Caco-2 (cell line): ENCODE data around the gene MICAL3. TPM values are rescaled to one million over a fixed set of nuclear protein-coding genes. Genes with fewer than 3 reads are reported as not detected.

ENCODE experiments used
- BruUV-seq: library from RNA; stranded (reverse); fragments of 400-500 nt; replicated peaks from 2 replicates; lab custom pipeline; 2021; lab: Mats Ljungman, UMichigan
- CTCF ChIA-PET: fragments of 300-600 bp; sonication (Branson Sonifier 250); formaldehyde crosslinking; loops from one replicate; lab custom pipeline; 2022; ENCODE audit warnings: antibody characterized with exemption; lab: Charles Lee
- POLR2A ChIA-PET: fragments of 300-600 bp; sonication (Branson Sonifier 250); formaldehyde crosslinking; loops from one replicate; lab custom pipeline; 2022; ENCODE audit warnings: antibody characterized with exemption; lab: Charles Lee
- DNase-seq, 2 experiments: peaks; one replicate each; pipeline versions ENCODE4 v3.0.0 to v3.0.0-alpha.2; 2020 to 2022
- H3K27me3 ChIP-seq: replicated peaks from 2 replicates; pipeline ENCODE4 v1.6.0; 2011; ENCODE audit warnings: low read length; ENCODE audit not compliant: control insufficient read depth, insufficient read depth
- H3K36me3 ChIP-seq: 2 replicates; pipeline ENCODE4 v1.5.1; 2011; ENCODE audit warnings: low read length; ENCODE audit not compliant: control insufficient read depth, insufficient read depth
- H3K4me1 ChIP-seq: fragments of 250-450 bp; sonication (Bioruptor Pico); 2 replicates; pipeline ENCODE4 v1.5.1; 2020; ENCODE audit warnings: mild to moderate bottlenecking
- H3K4me3 ChIP-seq: 2 replicates; pipeline ENCODE4 v1.5.1; 2011; ENCODE audit warnings: low read depth, mild to moderate bottlenecking, control low read depth, low read length
- H3K9me3 ChIP-seq: fragments of 250-450 bp; sonication (Bioruptor Pico); 2 replicates; pipeline ENCODE4 v1.5.1; 2020; ENCODE audit warnings: mild to moderate bottlenecking, moderate library complexity
- H3K27ac Mint-ChIP-seq: one replicate; pipeline ENCODE4 v1.8.0; 2022; ENCODE audit warnings: mixed read lengths; ENCODE audit not compliant: unreplicated experiment
- H3K27me3 Mint-ChIP-seq: one replicate; pipeline ENCODE4 v1.8.0; 2022; ENCODE audit warnings: mixed read lengths; ENCODE audit not compliant: insufficient read depth, unreplicated experiment
- H3K36me3 Mint-ChIP-seq: one replicate; pipeline ENCODE4 v1.8.0; 2022; ENCODE audit warnings: mild to moderate bottlenecking, mixed read lengths; ENCODE audit not compliant: insufficient read depth, unreplicated experiment
- H3K4me1 Mint-ChIP-seq: one replicate; pipeline ENCODE4 v1.8.0; 2022; ENCODE audit warnings: low read depth, mixed read lengths; ENCODE audit not compliant: unreplicated experiment
- H3K4me3 Mint-ChIP-seq: one replicate; pipeline ENCODE4 v1.8.0; 2022; ENCODE audit warnings: mild to moderate bottlenecking, moderate library complexity, mixed read lengths; ENCODE audit not compliant: unreplicated experiment
- H3K9me3 Mint-ChIP-seq: one replicate; pipeline ENCODE4 v1.8.0; 2022; ENCODE audit warnings: mixed read lengths; ENCODE audit not compliant: unreplicated experiment
- CTCF ChIP-seq, 2 experiments: fragments of 200-600 bp in 1 of 2; IDR thresholded peaks; 1 replicate in 1 of 2; 2 replicates in 1 of 2; pipeline versions ENCODE4 v1.5.1 to v1.8.0; 2011 to 2022; ENCODE audit warnings: antibody characterized with exemption in 1 of 2, control low read depth in 1 of 2, inconsistent platforms in 1 of 2, low read depth in 1 of 2, low read length in 1 of 2, mild to moderate bottlenecking in 1 of 2, moderate library complexity in 1 of 2; ENCODE audit not compliant: insufficient read depth in 1 of 2, severe bottlenecking in 1 of 2, unreplicated experiment in 1 of 2
- intact Hi-C: fragments of 100-400 bp; cut with micrococcal nuclease; formaldehyde crosslinking; loops from one replicate; pipeline ENCODE4 v1.10.0; 2022; ENCODE audit not compliant: unreplicated experiment
- total RNA-seq: library from RNA; stranded (reverse); gene quantifications from 2 replicates; pipeline ENCODE4 v1.2.3, GENCODE V29; 2022

MICAL3 gene
- total RNA-seq, 1 experiment from 2014 or later: 65.6 TPM

- Histone ChIP-seq H3K4me1 (peaks cover 80% of the 10 kb centered on the region), H3K36me3 (no peaks in the 10 kb centered on the region), H3K9me3 (no peaks in the 10 kb centered on the region), H3K27me3 (no peaks in the 10 kb centered on the region), H3K4me3 (no peak overlapping the region)
- no peak overlapping the region for H3K4me3 Mint-ChIP-seq
- H3K27me3 Mint-ChIP-seq: no peaks in the 10 kb centered on the region
- ChIA-PET POLR2A (interaction anchor here (1.6 kb wide), 1 partner anchor 12 kb away, joined by 20 read pairs; no protein-coding TSS in a partner anchor), CTCF (no interaction called here)
- H3K9me3 Mint-ChIP-seq: peaks cover 10% of the 10 kb centered on the region
- TF ChIP-seq CTCF (IDR thresholded peaks at IDR 0.05; ENCODE audit: insufficient read depth in 1 of 2, low read depth in 1 of 2, low read length in 1 of 2, severe bottlenecking in 1 of 2, unreplicated experiment in 1 of 2): no peak
- H3K4me1 Mint-ChIP-seq: peaks cover 38% of the 10 kb centered on the region
- DNase-seq: no peak
- no peaks in the 10 kb centered on the region for H3K36me3 Mint-ChIP-seq
- H3K27ac Mint-ChIP-seq: peak overlapping the region; percentile 26
- intact Hi-C loops: loop anchor here (5.0 kb wide), 1 partner anchor 38 kb away; the partner anchor contains the start of gene MICAL3
- no TSS peak for BruUV-seq
Measured at GRCh38 chr22:18059991-18060390, 35.6 kb upstream of the MICAL3 start.

- H3K36me3 Mint-ChIP-seq: no peaks in the 10 kb centered on the region
- Histone ChIP-seq H3K36me3 (no peaks in the 10 kb centered on the region), H3K4me3 (no peak overlapping the region), H3K27me3 (no peaks in the 10 kb centered on the region), H3K4me1 (peaks cover 80% of the 10 kb centered on the region), H3K9me3 (no peaks in the 10 kb centered on the region)
- H3K9me3 Mint-ChIP-seq: peaks cover 10% of the 10 kb centered on the region
- no peak for DNase-seq
- no peak overlapping the region for H3K4me3 Mint-ChIP-seq
- H3K27me3 Mint-ChIP-seq: no peaks in the 10 kb centered on the region
- TF ChIP-seq CTCF (IDR thresholded peaks at IDR 0.05; ENCODE audit: insufficient read depth in 1 of 2, low read depth in 1 of 2, low read length in 1 of 2, severe bottlenecking in 1 of 2, unreplicated experiment in 1 of 2): no peak
- ChIA-PET POLR2A (no interaction called here), CTCF (no interaction called here)
- H3K27ac Mint-ChIP-seq: peak overlapping the region; percentile 7
- intact Hi-C loops: no loop called here
- BruUV-seq: no TSS peak
- peaks cover 39% of the 10 kb centered on the region for H3K4me1 Mint-ChIP-seq
Measured at GRCh38 chr22:18059473-18059872, 35.1 kb upstream of the MICAL3 start.

GRCh38 chr22:18059094-18059417 is 34.7 kb upstream of the MICAL3 start:
- H3K27me3 Mint-ChIP-seq: no peaks in the 10 kb centered on the region
- no peak for DNase-seq
- ChIA-PET CTCF (no interaction called here), POLR2A (interaction anchor here (1.2 kb wide), 1 partner anchor 11 kb away, joined by 3 read pairs; no protein-coding TSS in a partner anchor)
- TF ChIP-seq CTCF (IDR thresholded peaks at IDR 0.05; ENCODE audit: insufficient read depth in 1 of 2, low read depth in 1 of 2, low read length in 1 of 2, severe bottlenecking in 1 of 2, unreplicated experiment in 1 of 2): no peak
- H3K9me3 Mint-ChIP-seq: peaks cover 10% of the 10 kb centered on the region
- no TSS peak for BruUV-seq
- peaks cover 43% of the 10 kb centered on the region for H3K4me1 Mint-ChIP-seq
- H3K36me3 Mint-ChIP-seq: no peaks in the 10 kb centered on the region
- H3K27ac Mint-ChIP-seq: peak overlapping the region; percentile 7
- peaks cover 80% of the 10 kb centered on the region for H3K4me1 ChIP-seq
- intact Hi-C loops: no loop called here
- H3K36me3 ChIP-seq: no peaks in the 10 kb centered on the region
- H3K4me3 Mint-ChIP-seq: no peak overlapping the region
- H3K4me3 ChIP-seq: no peak overlapping the region
- H3K27me3 ChIP-seq: no peaks in the 10 kb centered on the region
- no peaks in the 10 kb centered on the region for H3K9me3 ChIP-seq
